GM19193 (cell line): ENCODE data around the gene MEGF6.

Experiments
- POLR2A ChIP-seq: IDR thresholded peaks from 4 replicates; pipeline ENCODE4 v1.6.1; 2011; ENCODE audit not compliant: insufficient read depth, insufficient read length; ENCODE audit errors: extremely low read depth

Gene MEGF6

GRCh38 chr1:3462356-3463012 lies 148.8 kb downstream of the MEGF6 start:
- TF ChIP-seq POLR2A, result no peak

GRCh38 chr1:3461934-3462275 lies 149.4 kb downstream of the MEGF6 start:
- TF ChIP-seq POLR2A, result no peak

- TF ChIP-seq POLR2A, result no peak
Measured at GRCh38 chr1:3461238-3461933, 149.9 kb downstream of the MEGF6 start.

GRCh38 chr1:3460672-3461131 lies 150.6 kb downstream of the MEGF6 start:
- no peak for TF ChIP-seq POLR2A

GRCh38 chr1:3459940-3460671 lies 151.2 kb downstream of the MEGF6 start:
- no peak for TF ChIP-seq POLR2A

GRCh38 chr1:3459051-3459908 lies 152.0 kb downstream of the MEGF6 start:
- no peak for TF ChIP-seq POLR2A

GRCh38 chr1:3457910-3458883 lies 153.1 kb downstream of the MEGF6 start:
- no peak for TF ChIP-seq POLR2A

GRCh38 chr1:3456964-3457909 lies 154.1 kb downstream of the MEGF6 start:
- TF ChIP-seq POLR2A, result no peak

- no peak for TF ChIP-seq POLR2A
Measured at GRCh38 chr1:3456449-3456963, 154.8 kb downstream of the MEGF6 start.

GRCh38 chr1:3455670-3456448 lies 155.4 kb downstream of the MEGF6 start:
- TF ChIP-seq POLR2A, result no peak

GRCh38 chr1:3454811-3455618 lies 156.3 kb downstream of the MEGF6 start:
- TF ChIP-seq POLR2A, result no peak
